GM18499 (cell line): ENCODE data around the gene TTBK2.

Experiments
- ATAC-seq: cut with Tn5 transposase; IDR thresholded peaks from one replicate; pipeline ENCODE4 v1.9.1; 2021; ENCODE audit warnings: moderate number of reproducible peaks; ENCODE audit not compliant: insufficient read depth, unreplicated experiment

Gene TTBK2

GRCh38 chr15:42730536-42730935, 190.0 kb downstream of the TTBK2 start:
- no peak for ATAC-seq

- ATAC-seq: no peak
These were observed 190.4 kb downstream of the TTBK2 start for GRCh38 chr15:42730135-42730534.

- no peak for ATAC-seq
These were observed 191.2 kb downstream of the TTBK2 start for GRCh38 chr15:42729409-42729808.

- no peak for ATAC-seq
These were observed 191.6 kb downstream of the TTBK2 start for GRCh38 chr15:42728972-42729371.

- no peak for ATAC-seq
These were observed 192.0 kb downstream of the TTBK2 start for GRCh38 chr15:42728560-42728959.

GRCh38 chr15:42727750-42728381, 192.7 kb downstream of the TTBK2 start:
- ATAC-seq: no peak

- no peak for ATAC-seq
These were observed 194.5 kb downstream of the TTBK2 start for GRCh38 chr15:42726114-42726513.

- ATAC-seq: no peak
These were observed 195.2 kb downstream of the TTBK2 start for GRCh38 chr15:42725331-42725903.

- ATAC-seq: no peak
These were observed 196.3 kb downstream of the TTBK2 start for GRCh38 chr15:42724276-42724675.

- no peak for ATAC-seq
These were observed 197.5 kb downstream of the TTBK2 start for GRCh38 chr15:42723068-42723467.

GRCh38 chr15:42721916-42722315, 198.7 kb downstream of the TTBK2 start:
- ATAC-seq: no peak

GRCh38 chr15:42721016-42721415, 199.6 kb downstream of the TTBK2 start:
- no peak for ATAC-seq

- ATAC-seq: no peak
These were observed 200.5 kb downstream of the TTBK2 start for GRCh38 chr15:42720071-42720470.

GRCh38 chr15:42719043-42719442, 201.5 kb downstream of the TTBK2 start:
- no peak for ATAC-seq

- ATAC-seq: no peak
These were observed 204.0 kb downstream of the TTBK2 start for GRCh38 chr15:42716626-42717025.

GRCh38 chr15:42716125-42716524, 204.5 kb downstream of the TTBK2 start:
- ATAC-seq: no peak

- no peak for ATAC-seq
These were observed 208.0 kb downstream of the TTBK2 start for GRCh38 chr15:42712584-42712983.

GRCh38 chr15:42711746-42712145, 208.8 kb downstream of the TTBK2 start:
- ATAC-seq: no peak

- no peak for ATAC-seq
These were observed 209.9 kb downstream of the TTBK2 start for GRCh38 chr15:42710662-42711061.

- no peak for ATAC-seq
These were observed 212.6 kb downstream of the TTBK2 start for GRCh38 chr15:42707873-42708544.

- ATAC-seq: no peak
These were observed 213.5 kb downstream of the TTBK2 start for GRCh38 chr15:42707068-42707467.

- no peak for ATAC-seq
These were observed 215.2 kb downstream of the TTBK2 start for GRCh38 chr15:42705336-42705735.
